DMS53 (cell line): ENCODE results near the gene AFG3L2.
"Not testable (repeated sequence)": the region's sequence is repeated elsewhere in the genome, so short reads cannot be mapped to it uniquely, and the experiment has no call there.

Source experiments
- DNase-seq: peaks from one replicate; lab custom pipeline; 2025; lab: John Stamatoyannopoulos, UW

The AFG3L2 gene

GRCh38 chr18:12397254-12397653 lies 20.2 kb upstream of the AFG3L2 start:
- no peak for DNase-seq

- DNase-seq = peak; percentile 49
Measured at GRCh38 chr18:12394428-12394827, 17.4 kb upstream of the AFG3L2 start.

GRCh38 chr18:12393998-12394397 lies 17.0 kb upstream of the AFG3L2 start:
- peak; percentile 67 for DNase-seq

GRCh38 chr18:12393510-12393909 lies 16.5 kb upstream of the AFG3L2 start:
- no peak for DNase-seq

- peak; percentile 93 for DNase-seq
Measured at GRCh38 chr18:12391487-12392165, 14.6 kb upstream of the AFG3L2 start.

GRCh38 chr18:12388442-12388841 lies 11.4 kb upstream of the AFG3L2 start:
- DNase-seq = no peak

GRCh38 chr18:12384261-12384660 lies 7.2 kb upstream of the AFG3L2 start:
- no peak for DNase-seq

GRCh38 chr18:12383759-12384158 lies 6.7 kb upstream of the AFG3L2 start:
- DNase-seq = not testable (repeated sequence)

GRCh38 chr18:12382221-12382814 lies 5.3 kb upstream of the AFG3L2 start:
- DNase-seq = not testable (repeated sequence)

GRCh38 chr18:12378198-12378558 lies 1.2 kb upstream of the AFG3L2 start:
- not testable (repeated sequence) for DNase-seq

GRCh38 chr18:12377556-12378197 lies 650 bp upstream of the AFG3L2 start:
- DNase-seq = no peak

GRCh38 chr18:12376034-12376753 lies 833 bp downstream of the AFG3L2 start:
- DNase-seq = peak; percentile 82

- DNase-seq = no peak
Measured at GRCh38 chr18:12374401-12374800, 2.6 kb downstream of the AFG3L2 start.

- DNase-seq = no peak
Measured at GRCh38 chr18:12373771-12374116, 3.3 kb downstream of the AFG3L2 start.

- no peak for DNase-seq
Measured at GRCh38 chr18:12373116-12373770, 3.8 kb downstream of the AFG3L2 start.

GRCh38 chr18:12372406-12372805 lies 4.6 kb downstream of the AFG3L2 start:
- no peak for DNase-seq

GRCh38 chr18:12371590-12371989 lies 5.4 kb downstream of the AFG3L2 start:
- DNase-seq = no peak

GRCh38 chr18:12369211-12369610 lies 7.8 kb downstream of the AFG3L2 start:
- DNase-seq = no peak

- no peak for DNase-seq
Measured at GRCh38 chr18:12366784-12367183, 10.2 kb downstream of the AFG3L2 start.

- no peak for DNase-seq
Measured at GRCh38 chr18:12366379-12366778, 10.6 kb downstream of the AFG3L2 start.

GRCh38 chr18:12362473-12363174 lies 14.4 kb downstream of the AFG3L2 start:
- no peak for DNase-seq
